Ectodermal cell (in vitro differentiated cells): ENCODE results near the gene HPS1.

Experiments used
- H3K27ac ChIP-seq: 2 replicates; pipeline ENCODE4 v1.7.0; 2013; ENCODE audit warnings: mild to moderate bottlenecking, low read depth, low read length; ENCODE audit not compliant: insufficient read depth, poor library complexity, severe bottlenecking
- H3K27me3 ChIP-seq: 2 replicates; pipeline ENCODE4 v1.7.0; 2013; ENCODE audit warnings: mild to moderate bottlenecking, low read length; ENCODE audit not compliant: insufficient read depth, control insufficient read depth, poor library complexity, severe bottlenecking
- H3K36me3 ChIP-seq: one replicate; pipeline ENCODE4 v1.7.0; 2013; ENCODE audit warnings: low read length; ENCODE audit not compliant: control insufficient read depth, insufficient read depth
- H3K4me1 ChIP-seq: one replicate; pipeline ENCODE4 v1.7.0; 2013; ENCODE audit warnings: low read length; ENCODE audit not compliant: control insufficient read depth, insufficient read depth
- H3K4me3 ChIP-seq: 2 replicates; pipeline ENCODE4 v1.7.0; 2013; ENCODE audit warnings: low read depth, low read length, control low read depth; ENCODE audit not compliant: insufficient read depth
- H3K9me3 ChIP-seq: 2 replicates; pipeline ENCODE4 v1.7.0; 2013; ENCODE audit warnings: mild to moderate bottlenecking, low read length, moderate library complexity; ENCODE audit not compliant: control insufficient read depth
- WGBS, 2 experiments: methylation state at CpG; one replicate each; pipeline ENCODE4 v1.1.7; 2013; ENCODE audit warnings: missing lambda C conversion rate in 2 of 2; 5-methylcytosine and 5-hydroxymethylcytosine counted together

The HPS1 gene

DNA sequence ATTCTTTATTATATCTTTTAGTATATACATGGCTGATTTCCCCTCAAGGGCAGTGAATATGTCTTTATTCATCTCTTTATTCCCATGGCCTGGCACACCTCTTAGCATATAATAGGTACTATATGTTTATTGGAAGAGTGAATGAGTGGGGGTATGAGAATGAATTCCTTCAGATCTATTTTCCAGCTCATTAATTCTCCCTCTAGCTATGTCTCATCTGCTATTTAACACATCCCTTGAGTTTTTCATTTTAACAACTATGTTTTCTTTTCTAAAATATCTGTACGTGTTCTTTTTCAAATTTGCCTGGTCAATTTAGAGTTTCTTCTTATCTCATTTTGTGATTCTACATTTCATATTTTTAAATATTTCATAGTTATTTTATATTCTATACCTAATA lies 14.4 kb downstream of the HPS1 start:
- peaks cover 2% of the 10 kb centered on the region for H3K9me3 ChIP-seq
- no peak overlapping the region for H3K4me3 ChIP-seq
- peaks cover 55% of the 10 kb centered on the region for H3K36me3 ChIP-seq
- H3K4me1 ChIP-seq: no peaks in the 10 kb centered on the region
- H3K27me3 ChIP-seq: no peaks in the 10 kb centered on the region
- 100% methylated on average over 1 of the region's 1 CpG; no CpG with 5 or more reads in 1 of the 2 experiments for WGBS, 2 experiments
- H3K27ac ChIP-seq: no peak overlapping the region

DNA sequence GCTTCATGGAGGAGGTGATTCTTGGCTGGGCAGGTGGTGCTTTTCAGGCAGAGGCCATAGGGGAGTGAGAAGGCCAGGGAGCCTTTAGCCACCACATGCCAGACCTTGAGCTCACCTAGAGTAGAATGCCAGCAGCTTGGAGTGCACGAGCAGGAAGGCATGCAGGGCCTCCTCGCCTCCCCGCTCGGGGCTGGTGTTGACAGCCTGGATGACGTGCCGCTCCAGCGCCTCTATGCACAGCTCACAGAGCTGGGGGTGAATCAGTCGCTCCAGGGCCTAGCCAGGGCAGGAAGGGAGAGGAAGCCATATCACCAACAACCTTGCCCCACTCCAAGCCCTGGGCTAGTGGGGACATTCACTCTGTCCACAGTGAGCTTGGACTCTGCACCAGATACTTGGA lies 15.7 kb downstream of the HPS1 start:
- Histone ChIP-seq H3K27me3 (no peaks in the 10 kb centered on the region), H3K36me3 (peaks cover 62% of the 10 kb centered on the region), H3K4me3 (no peak overlapping the region), H3K4me1 (no peaks in the 10 kb centered on the region), H3K9me3 (peaks cover 2% of the 10 kb centered on the region), H3K27ac (no peak overlapping the region)
- WGBS, 2 experiments: 84 to 86% methylated on average over 8 of the region's 8 CpGs

- WGBS, 2 experiments: 93 to 95% methylated on average over 8 of the region's 8 CpGs
- peaks cover 2% of the 10 kb centered on the region for H3K9me3 ChIP-seq
- H3K4me1 ChIP-seq: no peaks in the 10 kb centered on the region
- H3K27ac ChIP-seq: no peak overlapping the region
- H3K4me3 ChIP-seq: no peak overlapping the region
- peaks cover 62% of the 10 kb centered on the region for H3K36me3 ChIP-seq
- no peaks in the 10 kb centered on the region for H3K27me3 ChIP-seq
Observed at GRCh38 chr10:98430427-98430826, 16.3 kb downstream of the HPS1 start.

DNA sequence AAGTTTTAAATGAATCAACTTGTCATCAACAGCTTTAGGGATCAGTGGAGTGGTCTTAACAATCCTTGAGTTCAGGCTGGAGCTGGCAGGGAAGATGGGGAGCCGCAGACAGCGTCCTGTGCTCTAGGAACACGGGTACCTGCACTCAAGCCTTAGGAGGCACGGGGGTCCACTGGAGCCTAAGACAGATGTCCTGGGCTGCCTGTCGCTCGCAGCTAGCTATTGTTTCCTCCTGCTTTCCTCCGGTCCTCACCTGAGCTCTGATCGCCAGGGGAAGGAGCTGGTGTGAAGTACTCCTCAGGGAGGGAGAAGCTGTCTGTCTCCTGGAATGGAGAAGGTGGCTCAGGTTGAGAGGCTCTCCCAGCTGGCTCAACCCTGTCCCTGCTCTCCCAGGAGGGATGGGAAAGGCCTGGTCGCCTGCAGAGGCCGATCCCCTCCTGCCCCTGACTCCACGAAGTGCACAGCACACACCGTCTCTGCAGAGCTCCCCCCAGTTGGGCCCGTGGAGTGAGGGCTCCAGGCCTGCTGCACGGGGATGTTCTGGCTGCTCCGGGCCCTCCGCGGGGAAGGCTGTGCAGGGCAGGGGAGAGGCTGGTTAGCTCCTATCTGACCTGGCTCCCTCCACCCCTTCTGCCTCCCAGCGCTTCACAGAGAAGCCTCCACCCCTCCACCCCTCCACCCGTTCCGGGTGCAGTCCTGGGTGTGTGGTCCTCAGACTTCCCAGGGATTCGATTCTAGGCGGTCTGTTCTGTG lies 17.2 kb downstream of the HPS1 start:
- Histone ChIP-seq H3K4me1 (no peaks in the 10 kb centered on the region), H3K27me3 (no peaks in the 10 kb centered on the region), H3K36me3 (peaks cover 55% of the 10 kb centered on the region), H3K4me3 (no peak overlapping the region), H3K27ac (no peak overlapping the region), H3K9me3 (peaks cover 2% of the 10 kb centered on the region)
- WGBS, 2 experiments: 94 to 95% methylated on average over 22 of the region's 22 CpGs

DNA sequence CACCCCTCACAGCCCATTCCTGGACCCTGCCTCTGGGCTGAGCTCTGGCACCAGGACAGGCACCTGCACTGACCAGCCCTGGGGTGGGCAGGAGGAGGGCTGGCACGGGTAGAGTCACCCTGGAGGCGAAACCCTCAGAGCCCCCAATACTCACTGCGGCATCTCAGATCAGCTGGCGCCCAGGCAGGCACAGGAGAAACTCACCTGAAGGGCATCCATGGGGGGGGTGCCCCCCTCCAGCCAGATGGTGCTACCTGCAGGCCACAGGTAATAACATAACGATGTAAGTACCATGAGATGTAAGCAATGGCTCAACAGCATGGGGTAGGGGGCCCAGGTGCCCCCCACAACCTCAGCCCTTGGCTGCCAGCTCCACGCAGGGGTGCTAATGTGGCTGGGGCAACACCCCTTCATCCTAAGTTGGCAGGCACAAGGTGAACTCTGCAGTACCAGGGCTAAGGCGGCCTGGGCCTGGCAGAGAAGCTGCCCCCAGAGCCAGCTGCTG lies 19.7 kb downstream of the HPS1 start:
- peaks cover 2% of the 10 kb centered on the region for H3K9me3 ChIP-seq
- H3K4me1 ChIP-seq: no peaks in the 10 kb centered on the region
- WGBS, 2 experiments: 95 to 96% methylated on average over 7 of the region's 7 CpGs
- H3K36me3 ChIP-seq: peaks cover 35% of the 10 kb centered on the region
- no peaks in the 10 kb centered on the region for H3K27me3 ChIP-seq
- no peak overlapping the region for H3K27ac ChIP-seq
- no peak overlapping the region for H3K4me3 ChIP-seq

- H3K4me1 ChIP-seq: no peaks in the 10 kb centered on the region
- WGBS, 2 experiments: 84 to 86% methylated on average over 21 of the region's 21 CpGs
- no peak overlapping the region for H3K4me3 ChIP-seq
- H3K27me3 ChIP-seq: no peaks in the 10 kb centered on the region
- H3K27ac ChIP-seq: no peak overlapping the region
- no peaks in the 10 kb centered on the region for H3K9me3 ChIP-seq
- H3K36me3 ChIP-seq: peaks cover 21% of the 10 kb centered on the region
Observed at GRCh38 chr10:98425511-98426352, 21.0 kb downstream of the HPS1 start.

- Histone ChIP-seq H3K27me3 (no peaks in the 10 kb centered on the region), H3K9me3 (no peaks in the 10 kb centered on the region), H3K4me1 (no peaks in the 10 kb centered on the region), H3K27ac (no peak overlapping the region), H3K4me3 (no peak overlapping the region), H3K36me3 (peaks cover 13% of the 10 kb centered on the region)
- WGBS, 2 experiments: 94% methylated on average over 23 of the region's 23 CpGs
Observed at GRCh38 chr10:98424295-98425254, 22.2 kb downstream of the HPS1 start.

GRCh38 chr10:98423691-98424120 lies 23.0 kb downstream of the HPS1 start:
- no peaks in the 10 kb centered on the region for H3K9me3 ChIP-seq
- H3K36me3 ChIP-seq: peaks cover 9% of the 10 kb centered on the region
- no peak overlapping the region for H3K4me3 ChIP-seq
- no peaks in the 10 kb centered on the region for H3K4me1 ChIP-seq
- no peak overlapping the region for H3K27ac ChIP-seq
- H3K27me3 ChIP-seq: no peaks in the 10 kb centered on the region
- 81 to 87% methylated on average over 9 of the region's 9 CpGs for WGBS, 2 experiments

DNA sequence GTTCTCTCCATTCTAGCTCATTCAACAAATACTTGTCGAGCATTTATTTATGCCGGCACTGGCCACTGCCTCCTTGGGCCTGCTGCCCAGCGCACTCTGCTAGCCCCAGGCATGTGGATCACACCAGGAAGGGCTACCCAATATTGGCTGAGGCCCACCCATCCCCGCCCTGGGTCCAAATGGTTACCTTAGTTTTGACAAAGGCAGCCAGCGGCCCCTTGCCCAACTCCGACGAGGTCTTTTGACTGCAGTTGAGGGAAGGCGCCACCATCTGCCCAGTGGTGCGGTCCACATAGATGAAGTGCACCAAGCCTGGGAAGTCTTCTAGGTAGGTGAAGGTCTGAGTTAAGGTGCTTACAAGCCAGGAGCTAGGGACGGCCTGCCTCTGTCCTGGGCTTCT lies 24.6 kb downstream of the HPS1 start:
- Histone ChIP-seq H3K27ac (no peak overlapping the region), H3K4me1 (no peaks in the 10 kb centered on the region), H3K27me3 (no peaks in the 10 kb centered on the region), H3K9me3 (no peaks in the 10 kb centered on the region), H3K4me3 (no peak overlapping the region), H3K36me3 (peaks cover 8% of the 10 kb centered on the region)
- WGBS, 2 experiments: 95 to 96% methylated on average over 10 of the region's 10 CpGs
